8988T (cell line): ENCODE data around the gene FAN1.

Experiments
- DNase-seq: peaks from one replicate; pipeline ENCODE4 v3.0.0; 2011

The FAN1 gene

GRCh38 chr15:30962079-30962478, 58.4 kb downstream of the FAN1 start:
- DNase-seq, result no peak

DNA sequence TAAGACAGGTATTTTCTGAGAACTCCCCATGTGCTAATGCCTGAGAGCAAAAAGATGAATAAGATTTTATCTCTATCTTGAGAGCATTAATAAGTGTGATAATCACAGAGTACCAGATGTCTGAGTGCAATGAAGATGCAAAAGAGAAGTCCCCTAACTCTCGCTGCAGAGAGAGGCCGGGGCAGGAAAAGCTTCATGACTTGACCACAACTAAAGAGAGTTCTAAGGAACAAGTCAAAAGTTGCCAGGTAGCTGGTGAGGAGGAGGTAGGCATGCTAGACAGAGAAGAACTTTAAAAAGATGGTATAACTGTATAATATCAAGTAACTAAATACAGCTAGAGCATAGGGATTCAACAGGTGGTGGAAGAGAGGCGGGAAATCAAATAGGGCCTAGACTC, 58.9 kb downstream of the FAN1 start:
- no peak for DNase-seq

- DNase-seq, result no peak
These were observed 60.0 kb downstream of the FAN1 start for GRCh38 chr15:30963681-30964080.

DNA sequence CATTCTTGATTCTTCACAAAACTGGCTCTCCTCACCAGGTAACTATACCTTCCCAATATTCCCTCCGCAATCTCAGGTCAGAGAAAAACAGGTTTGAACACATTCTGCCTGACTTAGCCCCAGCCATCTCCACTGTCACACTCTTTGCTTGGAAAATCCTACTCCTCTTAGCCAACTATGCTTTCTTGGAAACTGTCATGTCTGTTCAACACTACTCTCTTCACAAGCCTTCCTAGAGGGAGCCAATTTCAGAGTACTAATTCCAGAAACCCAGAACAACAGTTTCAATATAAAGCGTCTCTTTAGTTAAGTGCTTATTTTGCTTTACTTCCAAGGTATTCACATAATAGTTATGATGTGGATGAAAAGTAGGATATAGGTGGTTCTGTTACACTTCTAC, 66.0 kb downstream of the FAN1 start:
- no peak for DNase-seq

DNA sequence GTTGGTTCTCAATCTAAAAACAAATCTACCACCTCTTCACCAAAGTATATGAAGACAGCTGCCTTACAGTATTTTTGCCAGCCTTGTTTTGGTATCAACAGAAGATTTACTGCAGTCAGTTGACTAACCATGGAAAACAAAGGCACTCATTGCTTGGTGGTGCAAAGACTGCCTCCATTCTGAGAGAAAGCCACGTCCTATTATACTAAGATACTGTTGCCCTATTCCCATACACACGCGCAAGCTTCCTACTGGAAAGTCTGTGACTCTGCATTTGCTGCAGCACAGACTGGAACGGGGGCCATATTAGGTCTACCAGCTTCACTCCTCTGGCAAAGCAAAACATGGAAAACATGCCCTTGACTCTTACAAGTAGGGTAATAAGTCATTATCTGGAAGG, 69.7 kb downstream of the FAN1 start:
- DNase-seq, result no peak

GRCh38 chr15:30974112-30974511, 70.4 kb downstream of the FAN1 start:
- no peak for DNase-seq

- no peak for DNase-seq
These were observed 74.6 kb downstream of the FAN1 start for GRCh38 chr15:30978328-30978727.

GRCh38 chr15:30979457-30979856, 75.7 kb downstream of the FAN1 start:
- no peak for DNase-seq

- no peak for DNase-seq
These were observed 80.4 kb downstream of the FAN1 start for GRCh38 chr15:30984118-30984517.

- DNase-seq, result no peak
These were observed 80.8 kb downstream of the FAN1 start for GRCh38 chr15:30984542-30984941.

DNA sequence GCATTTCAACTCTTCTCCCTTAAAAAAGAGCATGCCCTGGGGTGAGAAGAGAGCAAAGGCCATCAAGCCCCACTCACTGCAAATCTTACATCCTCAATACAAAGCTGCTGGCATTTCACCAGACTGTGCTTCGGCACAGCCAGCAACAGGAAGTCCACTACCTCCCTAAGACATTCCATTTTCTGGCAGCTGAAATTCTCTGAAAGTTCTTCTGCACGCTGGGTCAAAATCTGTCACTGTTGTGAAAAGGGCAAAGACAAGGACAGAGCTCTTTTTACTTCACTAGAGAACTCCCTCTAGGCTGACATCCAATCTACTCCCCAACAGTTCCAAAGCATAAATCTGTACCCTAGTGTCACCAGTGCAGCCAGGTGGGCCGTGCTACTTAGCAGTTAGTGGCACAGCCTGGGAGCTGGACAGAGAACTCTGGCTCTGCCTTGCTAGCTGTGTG, 81.4 kb downstream of the FAN1 start:
- DNase-seq, result no peak

DNA sequence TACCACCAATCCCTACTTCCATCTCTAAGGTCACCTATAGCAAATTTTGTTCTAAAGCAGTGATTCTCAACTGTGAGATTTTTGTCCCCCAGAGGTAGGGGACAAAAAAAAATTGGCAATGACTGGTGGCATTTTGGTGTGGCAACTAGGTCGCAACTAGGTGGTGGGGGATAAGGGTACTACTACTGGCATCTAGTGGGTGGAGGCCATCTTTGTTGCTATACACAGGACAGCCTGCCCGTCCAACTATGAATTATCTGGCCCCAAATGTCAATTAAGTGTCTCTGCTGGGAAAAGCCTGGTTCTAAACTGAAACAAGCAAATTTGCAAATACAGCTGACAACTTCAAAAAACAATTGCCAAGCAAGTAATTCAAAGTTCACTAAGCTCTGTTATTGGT, 86.3 kb downstream of the FAN1 start:
- DNase-seq, result peak; percentile 21

DNA sequence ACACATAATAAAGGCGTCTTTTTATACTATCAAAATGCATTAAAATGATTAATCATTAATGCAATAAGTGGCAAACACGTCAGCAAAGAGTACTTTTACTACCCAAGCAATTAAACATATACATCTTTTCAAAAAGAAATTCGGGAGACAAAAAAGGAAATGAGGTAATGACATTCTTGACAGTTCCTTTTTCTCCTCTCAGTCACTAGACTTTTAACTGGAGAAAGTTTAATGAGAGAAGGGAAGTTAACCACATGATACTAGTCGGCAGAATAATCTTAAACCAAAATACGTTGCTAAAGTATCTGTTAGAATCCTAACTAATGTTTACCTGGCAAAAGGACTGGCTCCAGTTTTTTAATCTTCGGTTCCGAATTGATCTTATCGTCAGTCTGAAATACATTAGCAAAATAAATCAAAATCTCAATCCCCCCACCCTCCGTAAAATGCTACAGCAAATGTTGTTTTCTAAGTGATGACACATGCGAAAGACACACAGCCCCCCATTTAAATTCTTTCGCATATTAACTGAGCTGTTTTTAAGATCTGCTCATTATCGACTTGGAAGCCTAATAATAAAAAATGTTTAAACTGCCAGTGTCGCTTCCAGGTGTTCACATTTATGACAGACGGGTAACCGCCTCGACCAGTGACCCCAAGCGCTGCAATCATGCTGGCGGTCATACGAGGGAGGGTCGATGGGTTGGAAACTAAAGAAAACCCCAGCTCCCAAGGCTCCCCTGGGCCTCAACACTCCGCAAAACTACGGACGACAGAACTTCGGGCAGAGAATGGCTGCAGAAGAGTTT, 86.9 kb downstream of the FAN1 start:
- no peak for DNase-seq

DNA sequence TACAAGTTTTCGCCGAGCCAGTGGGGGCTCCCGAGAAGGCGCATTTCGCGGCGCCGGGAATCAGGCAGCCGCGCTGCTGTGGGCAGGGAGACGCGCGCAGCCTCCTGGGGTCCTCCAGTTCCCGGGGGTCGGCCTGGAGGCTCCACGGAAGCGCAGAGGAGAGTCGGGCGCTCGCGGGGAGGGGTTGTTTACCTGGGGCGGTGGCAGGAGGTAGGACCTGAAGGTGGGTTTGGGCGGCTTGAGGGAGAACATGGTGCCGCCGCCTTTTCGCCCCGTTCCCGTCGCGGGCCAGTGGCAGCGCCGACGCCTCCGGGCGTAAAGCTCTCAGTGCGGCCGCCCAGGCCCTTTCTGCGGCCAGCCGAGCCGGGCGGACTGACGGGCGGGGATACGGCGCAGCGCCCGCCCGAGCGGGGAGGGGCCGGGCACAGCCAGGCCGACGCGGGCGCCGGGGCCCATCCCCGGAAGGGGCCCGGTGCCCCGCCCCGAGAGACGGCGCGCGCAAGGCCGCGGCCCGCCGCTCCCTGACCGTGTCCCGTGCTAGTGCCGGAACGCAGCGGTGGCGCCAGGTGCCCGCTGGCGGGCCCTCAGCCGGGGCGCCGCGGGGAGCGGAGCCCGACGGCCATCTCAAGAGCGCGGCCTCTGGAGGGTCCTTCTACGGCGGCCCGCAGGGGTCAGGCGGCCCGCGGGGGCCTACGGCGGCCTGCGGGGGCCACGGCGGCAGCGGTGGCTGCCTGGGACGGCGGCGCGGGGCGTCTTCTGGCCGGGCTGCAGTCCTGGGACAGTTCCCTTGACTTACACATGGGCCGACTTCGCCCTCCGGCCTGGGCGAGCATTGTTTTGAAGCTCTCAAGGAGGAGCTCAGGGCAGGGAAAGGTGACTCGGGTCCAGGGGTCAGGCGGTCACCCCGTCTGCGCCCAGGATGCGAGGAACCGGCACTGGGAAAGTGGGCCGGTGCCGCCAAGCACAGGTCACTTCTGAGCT, 87.8 kb downstream of the FAN1 start, which contains the start of gene MTMR10:
MTMR10 (minus strand) TSS at position 374 of the 981 bp plus-strand sequence; CDS start at position 252, 122 bp downstream.
- DNase-seq, result peak; percentile 62

- DNase-seq, result no peak
These were observed 88.6 kb downstream of the FAN1 start for GRCh38 chr15:30992249-30992864.
